Choroid plexus epithelial cell (primary cell): Measurements from ENCODE around the gene RNU2-63P.

Experiments
- DNase-seq: peaks from one replicate; pipeline ENCODE4 v3.0.0-alpha.2; 2010; ENCODE audit warnings: low read depth
- H3K4me3 ChIP-seq: 2 replicates; pipeline ENCODE4 v1.5.1; 2011; ENCODE audit warnings: low read depth, mild to moderate bottlenecking, control low read depth, low read length, moderate library complexity
- TF ChIP-seq, protein P1 (sequence below): conservative IDR thresholded peaks from 2 replicates; pipeline ENCODE4 v1.5.1; 2011; ENCODE audit warnings: low read depth, mild to moderate bottlenecking, control low read depth, inconsistent platforms, low read length, moderate library complexity

The RNU2-63P gene

DNA sequence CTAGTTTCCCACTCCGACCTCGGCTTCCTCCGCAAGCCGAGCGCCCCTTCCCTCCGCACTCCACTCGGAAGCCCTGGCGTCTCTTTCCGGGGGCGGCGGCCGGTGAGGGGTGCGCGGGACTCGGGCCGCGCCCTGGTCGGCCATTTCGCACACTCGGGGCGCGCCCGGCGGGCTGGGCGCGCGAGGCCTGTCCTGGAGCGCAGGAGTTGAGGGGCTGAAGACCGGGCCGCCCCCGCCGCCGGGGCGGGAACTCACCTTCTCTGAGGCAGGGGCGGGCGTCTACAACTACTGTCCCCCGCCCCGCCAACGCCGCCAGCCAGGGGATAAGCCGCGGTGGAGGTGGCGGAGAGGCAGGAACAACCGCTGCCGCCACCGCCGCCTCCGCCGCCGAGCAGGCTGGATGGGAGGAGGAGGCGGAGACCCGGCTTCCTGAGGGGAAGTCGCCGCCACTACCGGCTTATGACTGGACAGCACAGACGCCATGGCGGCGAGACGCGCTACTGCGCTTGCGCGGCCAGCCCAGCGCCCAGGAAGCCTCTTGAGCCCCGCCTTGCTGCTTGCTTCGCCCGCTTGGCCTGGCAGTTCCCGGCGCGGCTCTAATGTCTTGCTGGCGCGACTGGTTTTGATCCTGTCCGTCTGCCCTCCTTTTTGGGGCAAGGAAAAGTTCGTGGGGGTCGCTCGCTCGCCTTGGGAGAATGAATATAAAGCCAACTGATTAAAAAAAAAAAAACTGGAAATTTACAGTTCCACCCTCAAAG lies 39.2 kb upstream of the RNU2-63P start, which contains the start of gene KRCC1:
Gene KRCC1, minus strand, starts transcription at position 413 of the 758 bp plus-strand sequence. CDS start 27,220 bp downstream, outside the sequence.
- peak; percentile 98 for DNase-seq
- peak within 1 kb of the TSS; percentile 79 for H3K4me3 ChIP-seq
- TF ChIP-seq, protein P1, sequence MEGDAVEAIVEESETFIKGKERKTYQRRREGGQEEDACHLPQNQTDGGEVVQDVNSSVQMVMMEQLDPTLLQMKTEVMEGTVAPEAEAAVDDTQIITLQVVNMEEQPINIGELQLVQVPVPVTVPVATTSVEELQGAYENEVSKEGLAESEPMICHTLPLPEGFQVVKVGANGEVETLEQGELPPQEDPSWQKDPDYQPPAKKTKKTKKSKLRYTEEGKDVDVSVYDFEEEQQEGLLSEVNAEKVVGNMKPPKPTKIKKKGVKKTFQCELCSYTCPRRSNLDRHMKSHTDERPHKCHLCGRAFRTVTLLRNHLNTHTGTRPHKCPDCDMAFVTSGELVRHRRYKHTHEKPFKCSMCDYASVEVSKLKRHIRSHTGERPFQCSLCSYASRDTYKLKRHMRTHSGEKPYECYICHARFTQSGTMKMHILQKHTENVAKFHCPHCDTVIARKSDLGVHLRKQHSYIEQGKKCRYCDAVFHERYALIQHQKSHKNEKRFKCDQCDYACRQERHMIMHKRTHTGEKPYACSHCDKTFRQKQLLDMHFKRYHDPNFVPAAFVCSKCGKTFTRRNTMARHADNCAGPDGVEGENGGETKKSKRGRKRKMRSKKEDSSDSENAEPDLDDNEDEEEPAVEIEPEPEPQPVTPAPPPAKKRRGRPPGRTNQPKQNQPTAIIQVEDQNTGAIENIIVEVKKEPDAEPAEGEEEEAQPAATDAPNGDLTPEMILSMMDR: no peak

DNA sequence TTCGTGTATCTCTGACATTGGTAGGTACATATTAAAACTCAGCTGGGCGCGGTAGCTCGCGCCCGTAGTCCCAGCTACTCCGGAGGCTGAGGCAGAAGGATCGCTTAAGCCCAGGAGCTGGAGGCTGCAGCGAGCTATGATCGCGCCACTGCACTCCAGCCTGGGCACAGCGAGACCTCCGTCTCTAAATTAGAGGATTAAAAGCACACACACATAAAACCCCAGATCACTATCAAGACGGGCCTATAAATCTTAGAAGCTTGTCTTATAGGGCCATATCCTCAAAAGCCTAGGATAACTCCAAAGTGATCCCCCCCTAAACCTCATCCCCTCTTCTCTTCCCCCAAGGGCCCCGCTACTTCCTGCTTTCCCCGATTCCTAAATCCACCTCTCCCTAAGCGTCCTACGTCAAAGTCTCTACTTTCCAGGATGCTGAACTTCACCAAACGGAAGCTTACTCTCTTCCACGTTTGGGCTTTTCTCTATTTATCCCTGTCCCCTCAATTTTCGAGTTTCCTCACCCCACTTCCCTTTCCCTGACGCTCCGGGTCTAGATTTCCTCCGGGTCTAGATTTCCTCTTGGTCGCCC lies 38.5 kb upstream of the RNU2-63P start:
- TF ChIP-seq, protein P1: no peak
- peak overlapping the region; percentile 79 for H3K4me3 ChIP-seq
- DNase-seq: peak; percentile 40

DNA sequence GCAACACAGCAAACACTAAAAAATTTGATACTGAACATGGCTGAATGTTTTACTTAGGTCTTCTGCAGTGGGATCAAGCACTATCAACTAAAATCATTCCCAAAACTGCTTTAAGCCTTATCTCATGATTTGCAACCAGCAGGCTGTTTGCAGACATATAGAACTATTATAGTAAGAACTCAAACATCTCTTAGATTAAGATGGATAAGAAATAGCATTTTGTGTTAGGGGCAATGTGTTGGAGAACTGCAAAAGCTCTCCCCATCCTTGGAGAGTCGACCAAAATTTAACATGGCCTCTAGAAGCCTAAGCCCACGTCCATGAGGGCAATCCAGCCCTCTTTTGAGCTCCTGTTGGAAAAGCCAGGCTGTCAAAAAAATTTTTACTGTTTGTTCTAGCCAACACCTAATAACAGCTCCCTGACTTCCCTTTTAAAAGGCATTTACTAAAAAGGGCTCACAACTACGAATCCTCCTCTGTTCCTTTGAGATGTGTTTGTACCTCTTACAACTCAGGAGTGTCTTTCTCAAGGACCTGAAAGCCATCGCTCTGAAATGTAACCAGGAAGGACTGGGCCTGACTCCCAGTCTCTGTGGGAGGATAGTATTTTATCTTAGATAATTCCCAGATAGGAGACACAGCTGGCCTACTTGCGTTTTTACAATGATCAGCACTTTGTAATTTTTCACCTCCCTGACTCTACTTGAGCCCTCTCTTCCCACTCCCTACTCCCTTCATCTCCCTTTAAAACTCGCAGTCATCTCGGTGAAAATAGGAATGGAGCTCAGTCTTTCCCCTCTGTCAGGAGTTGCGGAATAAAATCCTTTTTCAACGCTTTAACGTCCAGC lies 37.8 kb upstream of the RNU2-63P start:
- TF ChIP-seq, protein P1: no peak
- DNase-seq: peak; percentile 13
- H3K4me3 ChIP-seq: peak overlapping the region; percentile 79

GRCh38 chr2:88053296-88053695 lies 36.9 kb upstream of the RNU2-63P start:
- H3K4me3 ChIP-seq: no peak overlapping the region
- TF ChIP-seq, protein P1: no peak

GRCh38 chr2:88051792-88052191 lies 35.4 kb upstream of the RNU2-63P start:
- TF ChIP-seq, protein P1: no peak

More at GRCh38 chr2:88053296-88053695, 36.9 kb upstream of the RNU2-63P start:
- DNase-seq: peak; percentile 81

GRCh38 chr2:88049622-88050021 lies 33.3 kb upstream of the RNU2-63P start:
- H3K4me3 ChIP-seq: no peak overlapping the region
- TF ChIP-seq, protein P1: no peak
- no peak for DNase-seq

More at GRCh38 chr2:88051792-88052191, 35.4 kb upstream of the RNU2-63P start:
- DNase-seq: no peak
- H3K4me3 ChIP-seq: no peak overlapping the region
